ENCODE results near the gene DYNC1LI2.
"Not testable (repeated sequence)": the region's sequence is repeated elsewhere in the genome, so short reads cannot be mapped to it uniquely, and the experiment has no call there.

DYNC1LI2 gene

GRCh38 chr16:66695935-66696668 is 55.3 kb downstream of the DYNC1LI2 start:
- no peak for DNase-seq

DNA sequence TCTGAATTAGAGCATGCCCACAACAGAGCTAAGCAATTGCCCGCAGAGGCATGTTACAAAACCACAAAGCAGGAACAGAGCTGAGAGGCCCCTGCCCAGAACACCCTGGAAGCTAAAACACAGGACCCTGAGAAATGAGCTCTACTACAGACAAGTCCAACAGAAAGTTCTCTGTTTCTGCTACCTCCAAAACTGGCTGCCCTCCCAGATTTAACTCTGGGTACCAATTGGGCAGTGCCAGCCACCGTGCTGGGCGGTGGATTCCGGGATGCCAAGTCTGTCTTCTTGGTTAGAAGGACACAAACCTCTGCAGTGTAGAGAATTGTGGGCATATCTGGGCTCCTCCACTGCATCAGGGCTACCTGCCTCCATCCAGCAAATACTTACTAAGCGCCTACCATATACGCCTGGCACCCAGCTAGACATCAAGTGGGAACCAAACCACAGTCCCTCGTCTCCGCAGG is 55.9 kb downstream of the DYNC1LI2 start:
- DNase-seq, result no peak

GRCh38 chr16:66693149-66693548 is 58.3 kb downstream of the DYNC1LI2 start:
- DNase-seq, result no peak

GRCh38 chr16:66692341-66692740 is 59.1 kb downstream of the DYNC1LI2 start:
- no peak for DNase-seq

GRCh38 chr16:66691234-66691633 is 60.2 kb downstream of the DYNC1LI2 start:
- DNase-seq, result no peak

- DNase-seq, result no peak
Measured at GRCh38 chr16:66690106-66690847, 61.1 kb downstream of the DYNC1LI2 start.

DNA sequence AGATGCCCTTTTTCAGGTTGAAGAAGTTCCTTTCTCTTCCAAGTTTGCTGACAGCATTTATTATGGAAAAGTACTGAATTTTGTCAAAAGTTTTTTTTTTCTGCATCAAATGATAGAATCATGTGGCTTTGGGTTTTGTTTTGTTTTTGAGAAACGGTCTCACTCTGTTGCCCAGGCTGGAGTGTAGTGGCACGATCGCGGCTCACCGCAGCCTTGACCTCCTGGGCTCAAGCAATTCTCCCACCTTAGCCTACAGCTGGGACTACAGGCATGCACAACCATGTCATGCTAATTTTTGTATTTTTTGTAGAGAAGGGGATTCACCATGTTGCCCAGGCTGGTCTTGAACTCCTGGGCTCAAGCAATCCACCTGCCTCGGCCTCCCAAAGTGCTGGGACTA is 62.1 kb downstream of the DYNC1LI2 start:
- DNase-seq, result no peak

DNA sequence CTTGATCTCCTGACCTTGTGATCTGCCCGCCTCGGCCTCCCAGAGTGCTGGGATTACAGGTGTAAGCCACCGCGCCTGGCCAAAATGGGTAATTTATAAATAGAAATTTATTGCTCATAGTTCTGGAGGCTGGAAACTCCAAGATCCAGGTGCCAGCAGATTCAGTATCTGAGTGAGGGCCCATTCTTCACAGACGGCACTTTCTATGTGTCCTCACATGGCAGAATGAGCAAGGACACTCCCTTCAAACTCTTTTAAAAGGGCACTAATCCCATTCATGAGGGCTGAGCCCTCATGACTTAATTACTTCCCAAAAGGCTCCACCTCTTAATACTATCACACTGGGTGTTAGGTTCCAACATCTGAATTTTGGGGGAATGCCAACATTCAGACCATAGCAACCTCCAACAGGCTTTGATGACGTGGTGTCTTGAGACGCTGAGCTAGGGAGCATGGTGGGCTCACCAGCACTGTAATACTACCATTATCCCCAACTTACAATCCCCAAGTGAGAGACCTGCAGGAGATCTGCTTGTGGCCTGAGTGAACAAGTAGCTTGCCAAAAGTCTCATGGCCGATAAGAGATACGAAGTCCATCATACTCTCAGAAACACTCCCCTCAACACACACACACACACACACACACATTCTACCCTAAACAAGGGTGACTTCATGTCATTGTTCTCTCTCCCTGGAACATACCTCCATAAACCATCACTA is 63.3 kb downstream of the DYNC1LI2 start:
- no peak for DNase-seq

GRCh38 chr16:66685501-66686115 is 65.8 kb downstream of the DYNC1LI2 start:
- not testable (repeated sequence) for DNase-seq

- no peak for DNase-seq
Measured at GRCh38 chr16:66682271-66682670, 69.1 kb downstream of the DYNC1LI2 start.

- no peak for DNase-seq
Measured at GRCh38 chr16:66681676-66682075, 69.7 kb downstream of the DYNC1LI2 start.

DNA sequence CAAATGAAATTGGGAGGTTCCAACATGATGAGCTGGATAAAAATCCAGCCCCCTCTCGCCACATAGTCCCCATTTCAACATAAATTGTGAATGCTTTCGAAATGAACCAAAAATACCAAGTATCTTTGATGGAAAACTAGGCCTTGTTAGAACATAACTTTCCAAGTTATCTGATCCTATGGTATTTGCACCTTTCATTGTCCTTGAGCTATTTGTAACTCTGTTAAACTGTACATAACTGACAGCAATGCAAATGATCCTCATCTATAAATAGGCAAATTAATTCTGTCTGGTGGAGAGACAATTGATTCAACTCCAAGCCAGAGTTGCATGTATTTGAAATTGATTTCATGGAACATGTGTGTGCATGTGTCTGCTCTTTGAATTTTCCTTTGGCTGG is 73.1 kb downstream of the DYNC1LI2 start:
- DNase-seq, result no peak

- DNase-seq, result no peak
Measured at GRCh38 chr16:66677836-66678235, 73.6 kb downstream of the DYNC1LI2 start.

DNA sequence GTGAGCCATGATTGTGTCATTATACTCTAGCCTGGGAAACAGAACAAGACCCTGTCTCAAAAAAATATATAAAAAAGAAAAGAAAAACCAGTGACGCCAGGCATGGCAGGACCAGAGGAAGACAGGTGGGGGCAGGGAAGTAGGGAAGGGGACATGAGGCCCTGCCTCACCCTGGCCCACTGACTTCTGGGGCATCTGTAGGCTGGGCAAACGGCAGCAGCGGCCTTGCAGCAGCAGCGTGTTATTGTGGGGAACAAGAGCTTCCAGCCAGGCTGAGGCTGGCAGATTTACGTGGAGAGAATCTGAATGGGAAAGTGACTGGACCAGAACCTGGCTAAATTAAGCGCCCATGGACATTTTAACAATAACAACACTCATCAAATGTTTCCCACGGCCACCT is 74.2 kb downstream of the DYNC1LI2 start:
- DNase-seq, result no peak

DNA sequence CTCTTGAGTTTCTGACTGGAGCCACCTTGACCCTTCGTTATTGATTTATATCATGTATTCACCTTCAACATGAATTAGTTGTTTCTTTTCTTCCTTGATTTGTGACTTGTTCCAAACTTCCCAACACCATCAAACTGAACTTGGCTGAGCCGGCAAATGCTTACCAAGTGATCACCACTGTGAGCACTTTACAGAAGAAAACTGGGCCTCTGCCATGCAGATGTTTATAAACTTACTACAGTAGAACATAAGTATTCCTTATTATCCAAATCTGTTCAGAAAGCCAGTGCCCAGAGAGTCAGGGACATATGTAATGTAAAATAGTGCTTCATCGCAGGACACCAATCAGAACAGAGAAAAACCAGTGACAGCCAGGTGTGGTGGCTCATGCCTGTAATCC is 74.8 kb downstream of the DYNC1LI2 start:
- DNase-seq, result no peak

DNA sequence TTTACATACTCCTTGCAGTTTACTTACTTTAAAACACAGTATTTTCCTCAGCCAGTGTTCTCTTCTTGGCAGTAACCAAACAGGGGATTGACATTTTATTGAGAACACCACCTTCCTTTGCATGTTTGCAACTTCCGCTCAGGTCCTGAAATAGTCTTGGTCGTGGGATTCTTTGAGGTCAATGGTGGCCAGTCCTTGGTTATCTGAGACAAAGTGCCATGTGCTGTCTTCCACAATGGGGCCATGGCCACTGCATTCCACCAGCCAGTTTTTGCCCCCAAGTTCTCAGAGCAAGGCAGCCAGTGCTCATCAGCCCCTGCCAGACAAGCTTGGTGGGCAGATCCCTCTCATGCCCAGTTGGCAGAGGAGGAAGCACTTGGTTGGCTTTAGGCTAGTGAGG is 77.7 kb downstream of the DYNC1LI2 start:
- no peak for DNase-seq

Data from central memory CD4-positive, alpha-beta T cell (primary cell).